ENCODE results near the gene ARL4A.
A peak's percentile ranks its signal among the peaks of the same experiment; 100 is the strongest.

ARL4A gene, protein sequence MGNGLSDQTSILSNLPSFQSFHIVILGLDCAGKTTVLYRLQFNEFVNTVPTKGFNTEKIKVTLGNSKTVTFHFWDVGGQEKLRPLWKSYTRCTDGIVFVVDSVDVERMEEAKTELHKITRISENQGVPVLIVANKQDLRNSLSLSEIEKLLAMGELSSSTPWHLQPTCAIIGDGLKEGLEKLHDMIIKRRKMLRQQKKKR

DNA sequence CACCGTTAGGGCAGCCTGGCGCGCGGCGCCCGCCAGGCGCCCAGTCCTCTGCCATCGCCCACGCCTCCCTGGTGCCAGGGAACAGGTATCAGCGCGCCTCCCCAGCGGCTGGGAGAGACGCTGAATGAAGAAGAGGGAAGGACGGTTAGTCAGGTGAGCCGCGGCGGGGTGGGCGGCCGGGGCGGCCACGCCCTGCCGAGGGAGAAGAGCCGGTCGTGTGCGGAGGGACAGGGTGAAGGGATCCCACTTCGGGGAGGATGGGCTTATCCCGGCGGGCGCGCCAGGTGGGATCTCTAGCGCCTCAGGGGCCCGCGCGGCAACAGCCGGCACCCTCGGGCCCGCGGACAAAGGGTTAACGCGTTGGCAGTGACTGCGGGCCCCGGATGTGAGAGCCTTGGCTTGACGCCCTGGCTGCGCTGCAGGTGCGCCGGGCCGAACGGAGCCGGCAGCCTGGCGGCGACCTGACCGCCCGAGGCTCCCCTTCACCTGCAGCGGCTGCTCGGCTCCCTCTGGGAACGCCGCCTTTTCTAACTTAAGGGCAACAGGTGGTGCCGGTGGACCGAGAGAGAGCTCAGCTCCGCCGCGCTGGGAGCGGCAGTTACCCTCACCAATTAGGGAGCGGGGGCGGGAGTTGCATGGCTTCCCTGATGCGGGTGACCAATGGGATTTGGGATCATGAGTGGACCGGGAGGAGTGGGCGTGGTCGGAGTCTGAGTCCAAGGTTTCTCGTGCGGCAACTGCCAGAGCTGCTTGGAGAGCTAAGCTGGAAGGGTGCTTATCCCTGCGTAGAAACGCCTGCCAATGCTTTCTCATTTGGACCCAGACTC is at the start of gene ARL4A:
TSS of gene ARL4A (plus strand) at position 743 of the 827 bp plus-strand sequence. CDS start 622 bp downstream, outside the sequence.
- peak; percentile 80 for DNase-seq (ENCODE audit: low read depth)
- H3K4me3 ChIP-seq (ENCODE audit: low read depth, low read length), result peak within 1 kb of the TSS; percentile 69
- TF ChIP-seq, protein P1, sequence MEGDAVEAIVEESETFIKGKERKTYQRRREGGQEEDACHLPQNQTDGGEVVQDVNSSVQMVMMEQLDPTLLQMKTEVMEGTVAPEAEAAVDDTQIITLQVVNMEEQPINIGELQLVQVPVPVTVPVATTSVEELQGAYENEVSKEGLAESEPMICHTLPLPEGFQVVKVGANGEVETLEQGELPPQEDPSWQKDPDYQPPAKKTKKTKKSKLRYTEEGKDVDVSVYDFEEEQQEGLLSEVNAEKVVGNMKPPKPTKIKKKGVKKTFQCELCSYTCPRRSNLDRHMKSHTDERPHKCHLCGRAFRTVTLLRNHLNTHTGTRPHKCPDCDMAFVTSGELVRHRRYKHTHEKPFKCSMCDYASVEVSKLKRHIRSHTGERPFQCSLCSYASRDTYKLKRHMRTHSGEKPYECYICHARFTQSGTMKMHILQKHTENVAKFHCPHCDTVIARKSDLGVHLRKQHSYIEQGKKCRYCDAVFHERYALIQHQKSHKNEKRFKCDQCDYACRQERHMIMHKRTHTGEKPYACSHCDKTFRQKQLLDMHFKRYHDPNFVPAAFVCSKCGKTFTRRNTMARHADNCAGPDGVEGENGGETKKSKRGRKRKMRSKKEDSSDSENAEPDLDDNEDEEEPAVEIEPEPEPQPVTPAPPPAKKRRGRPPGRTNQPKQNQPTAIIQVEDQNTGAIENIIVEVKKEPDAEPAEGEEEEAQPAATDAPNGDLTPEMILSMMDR (IDR thresholded peaks at IDR 0.05; ENCODE audit: low read depth, low read length, missing control alignments), result no peak

DNA sequence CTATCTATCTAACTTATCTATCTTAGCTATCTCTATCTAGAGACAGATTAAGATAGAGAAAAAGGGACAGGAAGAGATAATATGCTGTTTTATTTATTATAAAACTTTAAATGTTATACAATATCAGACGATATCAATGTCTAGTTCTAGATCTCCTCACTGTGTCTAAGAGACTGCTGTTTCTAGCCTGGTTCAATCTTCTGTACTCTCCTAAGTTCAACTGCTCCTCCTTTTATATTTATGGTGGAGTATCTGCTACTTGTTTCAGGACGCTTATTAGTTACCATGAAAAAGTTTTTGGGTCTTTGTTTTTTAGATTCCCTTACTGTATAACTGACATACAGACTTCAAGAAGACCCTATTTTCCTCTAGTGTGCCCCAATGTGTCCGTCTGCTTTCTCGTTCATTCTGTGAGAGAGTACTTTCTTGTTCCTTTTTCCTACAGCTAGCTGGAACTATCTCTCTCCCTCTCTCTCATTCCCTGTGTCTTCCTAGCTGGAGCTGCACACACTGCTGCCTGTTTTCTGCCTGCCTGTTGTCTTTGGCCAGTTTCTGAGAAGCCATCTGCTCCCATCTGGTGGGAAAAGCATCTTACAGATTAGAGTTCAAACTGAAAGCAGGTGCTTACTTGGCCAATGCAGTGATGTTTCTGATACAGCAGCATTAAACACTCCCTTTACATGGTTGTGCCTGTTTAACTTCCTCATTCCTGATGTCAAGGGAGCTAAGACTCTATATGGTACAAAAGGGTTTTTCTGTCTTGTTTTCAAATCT is 49.4 kb upstream of the ARL4A start:
- no peak overlapping the region for H3K4me3 ChIP-seq (ENCODE audit: low read depth, low read length)

DNA sequence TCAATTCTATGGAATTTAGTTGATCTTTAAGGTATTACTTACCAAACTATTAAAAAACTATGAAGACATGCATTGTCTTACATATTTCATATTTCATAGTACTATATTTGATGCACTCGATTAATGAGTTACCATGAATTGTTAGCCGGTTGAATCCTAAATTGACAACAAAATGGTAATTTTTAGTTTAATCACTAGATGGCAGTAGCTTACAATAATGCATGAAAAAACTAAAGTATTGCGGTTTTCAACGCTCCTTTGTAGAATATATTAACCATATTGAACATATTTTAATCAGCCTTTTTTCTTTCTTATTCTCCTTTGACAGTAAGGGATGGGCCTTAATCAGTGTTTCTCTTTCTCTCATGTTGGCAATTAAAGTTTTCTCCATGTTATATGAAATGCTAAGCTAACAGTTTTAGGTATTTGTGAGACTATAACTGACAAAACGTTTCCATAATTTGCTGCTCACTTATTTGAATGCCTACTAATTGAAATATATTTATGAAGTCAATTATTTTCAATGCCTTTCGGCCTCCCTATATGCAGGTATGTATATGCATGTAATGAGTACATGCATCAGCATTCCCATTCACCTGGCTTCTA is 48.5 kb upstream of the ARL4A start:
- H3K4me3 ChIP-seq (ENCODE audit: low read depth, low read length), result no peak overlapping the region
- TF ChIP-seq, protein P1 (IDR thresholded peaks at IDR 0.05; ENCODE audit: low read depth, low read length, missing control alignments), result peak; percentile 39
- peak; percentile 15 for DNase-seq (ENCODE audit: low read depth)

More for the DNA sequence above, 49.4 kb upstream of the ARL4A start:
- DNase-seq (ENCODE audit: low read depth), result no peak
- TF ChIP-seq, protein P1 (IDR thresholded peaks at IDR 0.05; ENCODE audit: low read depth, low read length, missing control alignments), result no peak

DNA sequence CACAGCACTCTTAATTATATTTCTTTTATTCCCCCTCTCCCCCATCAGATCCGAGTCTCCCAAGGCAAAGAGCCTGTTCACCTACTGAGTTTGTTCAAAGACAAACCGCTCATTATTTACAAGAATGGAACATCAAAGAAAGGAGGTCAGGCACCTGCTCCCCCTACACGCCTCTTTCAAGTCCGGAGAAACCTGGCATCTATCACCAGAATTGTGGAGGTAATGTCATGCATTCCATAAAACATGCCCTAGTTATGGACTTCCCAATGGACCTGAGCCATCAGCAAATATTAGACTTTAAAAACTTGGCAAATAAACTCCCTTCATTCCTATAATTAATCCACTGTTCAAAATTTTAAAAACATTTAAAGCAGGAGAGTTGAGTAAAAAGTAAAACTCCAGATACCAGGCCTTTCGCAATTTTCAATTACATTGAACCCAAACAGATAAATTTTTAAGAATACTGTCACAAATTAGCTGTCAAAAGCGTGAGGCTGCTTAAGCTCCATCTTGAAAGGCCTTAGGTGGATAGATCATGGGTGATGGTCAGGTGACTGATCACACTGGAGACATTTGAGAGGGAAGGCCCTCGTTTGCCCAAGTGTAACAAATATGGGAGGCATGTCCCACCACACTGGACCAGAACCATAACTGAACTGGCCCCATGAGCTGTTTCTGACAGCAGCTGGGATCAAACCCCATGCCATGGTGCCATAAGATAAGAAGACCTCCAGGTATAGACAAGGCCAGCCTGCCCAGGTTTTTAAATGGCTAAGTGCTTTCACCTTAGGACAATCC is 46.9 kb upstream of the ARL4A start:
- H3K4me3 ChIP-seq (ENCODE audit: low read depth, low read length), result no peak overlapping the region
- TF ChIP-seq, protein P1 (IDR thresholded peaks at IDR 0.05; ENCODE audit: low read depth, low read length, missing control alignments), result no peak

DNA sequence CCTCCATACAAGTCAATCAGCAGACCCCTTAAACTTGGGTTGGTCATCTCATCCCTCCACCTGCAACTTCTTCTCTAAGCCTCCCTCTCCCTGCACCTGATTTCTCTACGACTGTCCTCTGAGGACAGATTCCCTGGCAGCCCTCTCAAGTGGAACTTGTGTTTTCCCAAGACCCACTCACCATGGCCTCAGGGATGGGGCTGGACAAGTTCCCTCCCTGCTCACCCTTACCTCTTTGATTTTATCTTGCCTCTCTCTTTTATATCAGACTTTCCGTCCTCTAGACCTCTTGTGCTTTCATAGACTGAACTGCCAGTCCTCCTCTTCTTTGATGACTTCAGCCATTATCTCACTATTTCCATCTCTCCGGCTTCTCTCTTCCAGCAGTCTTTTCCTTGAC is 46.2 kb upstream of the ARL4A start:
- TF ChIP-seq, protein P1 (IDR thresholded peaks at IDR 0.05; ENCODE audit: low read depth, low read length, missing control alignments), result no peak
- no peak overlapping the region for H3K4me3 ChIP-seq (ENCODE audit: low read depth, low read length)
- DNase-seq (ENCODE audit: low read depth), result no peak

More for the DNA sequence above, 46.9 kb upstream of the ARL4A start:
- DNase-seq (ENCODE audit: low read depth), result no peak

DNA sequence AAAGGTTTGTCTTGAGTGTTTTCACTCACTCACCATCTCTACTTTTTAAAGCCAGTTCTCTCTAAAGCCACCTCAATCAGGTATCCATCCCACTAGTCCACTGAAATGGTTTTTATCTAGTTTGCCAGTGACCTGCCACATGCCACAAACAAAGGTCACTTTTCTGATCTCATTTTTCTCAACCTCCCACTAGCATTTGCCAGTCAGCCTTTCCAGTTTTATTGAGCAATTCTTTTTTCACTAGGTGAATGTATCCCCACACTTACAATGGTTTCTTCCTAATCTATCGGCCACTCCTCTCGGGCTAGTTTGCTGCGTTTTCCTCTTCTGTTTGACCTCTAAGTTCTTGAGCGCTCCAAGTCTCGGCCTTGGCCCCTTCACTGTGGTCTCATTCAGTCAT is 44.9 kb upstream of the ARL4A start:
- H3K4me3 ChIP-seq (ENCODE audit: low read depth, low read length), result no peak overlapping the region
- TF ChIP-seq, protein P1 (IDR thresholded peaks at IDR 0.05; ENCODE audit: low read depth, low read length, missing control alignments), result no peak
- no peak for DNase-seq (ENCODE audit: low read depth)
